BE2C (cell line): ENCODE data around the gene EIF4G1.

Source experiments
- DNase-seq: peaks from one replicate; pipeline ENCODE4 v3.0.0-alpha.2; 2020
- H3K27me3 ChIP-seq: fragments of 250-450 bp; sonication (Bioruptor Pico); 2 replicates; pipeline ENCODE4 v1.5.1; 2020; ENCODE audit warnings: mild to moderate bottlenecking
- H3K36me3 ChIP-seq: fragments of 250-450 bp; sonication (Bioruptor Pico); 2 replicates; pipeline ENCODE4 v1.5.1; 2020; ENCODE audit warnings: mild to moderate bottlenecking
- H3K4me1 ChIP-seq: fragments of 250-450 bp; sonication (Bioruptor Pico); 2 replicates; pipeline ENCODE4 v1.5.1; 2020
- H3K4me3 ChIP-seq: 2 replicates; pipeline ENCODE4 v1.5.1; 2011; ENCODE audit warnings: low read depth, low read length
- H3K9me3 ChIP-seq: fragments of 250-450 bp; sonication (Bioruptor Pico); 2 replicates; pipeline ENCODE4 v1.5.1; 2020
- CTCF ChIP-seq: IDR thresholded peaks from 2 replicates; pipeline ENCODE4 v1.5.1; 2012; ENCODE audit warnings: mild to moderate bottlenecking, low read depth, low read length

The EIF4G1 gene

GRCh38 chr3:184381261-184382224, 67.1 kb downstream of the EIF4G1 start:
- peaks cover 52% of the 10 kb centered on the region for H3K27me3 ChIP-seq
- H3K4me1 ChIP-seq: peaks cover 10% of the 10 kb centered on the region
- peak; percentile 37 for DNase-seq
- H3K4me3 ChIP-seq: no peak overlapping the region
- H3K36me3 ChIP-seq: no peaks in the 10 kb centered on the region
- H3K9me3 ChIP-seq: no peaks in the 10 kb centered on the region
- no peak for TF ChIP-seq CTCF

DNA sequence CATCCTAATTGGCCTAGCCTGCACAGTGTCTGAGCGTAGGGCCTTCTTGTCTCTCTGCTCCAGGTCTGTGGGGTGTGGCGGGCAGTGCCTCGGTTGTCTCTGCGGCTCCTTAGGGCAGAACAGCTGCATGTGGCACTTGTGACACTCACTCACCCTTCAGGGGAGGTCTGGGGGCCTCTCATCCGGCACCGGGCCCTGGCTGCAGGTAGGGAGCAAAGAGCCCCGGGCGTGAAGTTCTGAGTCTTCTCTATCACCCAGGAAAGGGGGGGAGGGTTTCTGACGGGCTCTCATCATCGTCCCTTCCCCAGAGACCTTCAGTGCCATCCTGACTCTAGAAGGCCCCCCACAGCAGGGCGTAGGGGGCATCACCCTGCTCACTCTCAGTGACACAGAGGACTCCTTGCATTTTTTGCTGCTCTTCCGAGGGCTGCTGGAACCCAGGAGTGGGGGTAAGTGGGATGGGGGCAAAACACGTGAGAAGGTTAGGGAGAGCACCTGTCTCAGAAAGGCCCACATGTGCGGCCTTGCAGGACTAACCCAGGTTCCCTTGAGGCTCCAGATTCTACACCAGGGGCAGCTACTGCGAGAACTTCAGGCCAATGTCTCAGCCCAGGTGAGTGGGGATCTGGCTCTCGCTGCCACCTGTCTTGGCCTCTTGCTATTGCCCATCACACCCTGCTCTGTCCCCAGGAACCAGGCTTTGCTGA, 68.1 kb downstream of the EIF4G1 start:
- peaks cover 10% of the 10 kb centered on the region for H3K4me1 ChIP-seq
- H3K4me3 ChIP-seq: no peak overlapping the region
- peaks cover 44% of the 10 kb centered on the region for H3K27me3 ChIP-seq
- no peaks in the 10 kb centered on the region for H3K9me3 ChIP-seq
- no peaks in the 10 kb centered on the region for H3K36me3 ChIP-seq
- no peak for DNase-seq
- TF ChIP-seq CTCF: no peak

GRCh38 chr3:184383033-184383740, 68.8 kb downstream of the EIF4G1 start:
- TF ChIP-seq CTCF: no peak
- Histone ChIP-seq H3K9me3 (no peaks in the 10 kb centered on the region), H3K27me3 (peaks cover 41% of the 10 kb centered on the region)

DNA sequence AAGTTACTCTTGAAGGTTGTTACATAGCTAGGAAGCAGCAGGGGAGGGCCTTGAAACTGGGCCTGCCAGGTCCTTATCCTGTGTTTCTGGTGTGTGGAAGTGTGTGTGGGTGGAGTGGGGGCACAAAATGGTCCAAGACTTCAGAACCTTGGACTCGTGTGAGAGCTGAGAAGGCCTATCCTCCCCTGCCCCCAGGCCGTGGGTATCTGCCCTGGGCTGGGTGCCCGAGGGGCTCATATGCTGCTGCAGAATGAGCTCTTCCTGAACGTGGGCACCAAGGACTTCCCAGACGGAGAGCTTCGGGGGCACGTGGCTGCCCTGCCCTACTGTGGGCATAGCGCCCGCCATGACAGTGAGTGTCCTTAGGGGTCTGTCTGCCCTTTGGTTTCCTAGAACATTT, 69.9 kb downstream of the EIF4G1 start:
- DNase-seq: no peak
- Histone ChIP-seq H3K27me3 (peaks cover 29% of the 10 kb centered on the region), H3K4me3 (no peak overlapping the region), H3K36me3 (no peaks in the 10 kb centered on the region), H3K9me3 (no peaks in the 10 kb centered on the region), H3K4me1 (peaks cover 1% of the 10 kb centered on the region)
- no peak for TF ChIP-seq CTCF

More at GRCh38 chr3:184383033-184383740, 68.8 kb downstream of the EIF4G1 start:
- H3K4me1 ChIP-seq: peaks cover 10% of the 10 kb centered on the region
- no peak for DNase-seq
- H3K36me3 ChIP-seq: no peaks in the 10 kb centered on the region
- H3K4me3 ChIP-seq: no peak overlapping the region
